HFFc6 (cell line): ENCODE results near the gene MYRIP. TPM values are rescaled to one million over a fixed set of nuclear protein-coding genes. Genes with fewer than 3 reads are reported as not detected.
"Not testable (repeated sequence)": the region's sequence is repeated elsewhere in the genome, so short reads cannot be mapped to it uniquely, and the experiment has no call there.

Source experiments
- DNase-seq: peaks from one replicate; pipeline ENCODE4 v3.0.0-alpha.2; 2018
- H3K27ac Mint-ChIP-seq: 2 replicates; pipeline ENCODE4 v1.8.0; 2020; ENCODE audit warnings: mild to moderate bottlenecking, mixed read lengths
- H3K27me3 Mint-ChIP-seq: 2 replicates; pipeline ENCODE4 v1.8.0; 2021; ENCODE audit warnings: mild to moderate bottlenecking, moderate library complexity, mixed read lengths; ENCODE audit not compliant: insufficient read depth
- H3K36me3 Mint-ChIP-seq: 2 replicates; pipeline ENCODE4 v1.8.0; 2021; ENCODE audit warnings: low read depth, mixed read lengths
- H3K4me1 Mint-ChIP-seq: 2 replicates; pipeline ENCODE4 v1.8.0; 2020; ENCODE audit warnings: low read depth, mixed read lengths
- H3K4me3 Mint-ChIP-seq: 2 replicates; pipeline ENCODE4 v1.8.0; 2020; ENCODE audit warnings: mild to moderate bottlenecking, moderate library complexity, mixed read lengths
- H3K9me3 Mint-ChIP-seq: 2 replicates; pipeline ENCODE4 v1.8.0; 2020; ENCODE audit warnings: mild to moderate bottlenecking, mixed read lengths
- CTCF ChIP-seq: fragments of 200-600 bp; sonication (generic); IDR thresholded peaks from 2 replicates; pipeline ENCODE4 v1.5.0; 2021; ENCODE audit warnings: antibody characterized with exemption, mild to moderate bottlenecking
- total RNA-seq, 6 experiments: library from RNA; stranded (reverse); fragmentation: NEBNext Ultra II Directional; extraction: Animal tissue kit (Norgen Biotek cat#: 25700); gene quantifications; 2 replicates in 1 of 6; 3 replicates in 5 of 6; pipeline ENCODE4 v1.2.3, GENCODE V29; 2021

MYRIP gene
- total RNA-seq, 6 experiments from 2014 or later: 0.07 to 0.28 (median 0.13) TPM; not detected in 1

- DNase-seq: no peak
- no peaks in the 10 kb centered on the region for H3K4me1 Mint-ChIP-seq
- peaks cover 9% of the 10 kb centered on the region for H3K36me3 Mint-ChIP-seq
- peaks cover 16% of the 10 kb centered on the region for H3K9me3 Mint-ChIP-seq
- no peak overlapping the region for H3K4me3 Mint-ChIP-seq
- no peak overlapping the region for H3K27ac Mint-ChIP-seq
- TF ChIP-seq CTCF: no peak
- peaks cover 22% of the 10 kb centered on the region for H3K27me3 Mint-ChIP-seq
These were observed 211.9 kb downstream of the MYRIP start for GRCh38 chr3:40021338-40021737.

- peaks cover 18% of the 10 kb centered on the region for H3K36me3 Mint-ChIP-seq
- no peak for DNase-seq
- H3K27ac Mint-ChIP-seq: no peak overlapping the region
- TF ChIP-seq CTCF: no peak
- no peaks in the 10 kb centered on the region for H3K4me1 Mint-ChIP-seq
- H3K4me3 Mint-ChIP-seq: no peak overlapping the region
- peaks cover 21% of the 10 kb centered on the region for H3K27me3 Mint-ChIP-seq
- H3K9me3 Mint-ChIP-seq: peaks cover 26% of the 10 kb centered on the region
These were observed 213.0 kb downstream of the MYRIP start for GRCh38 chr3:40022297-40022827.

GRCh38 chr3:40024526-40024925, 215.1 kb downstream of the MYRIP start:
- Mint-ChIP-seq H3K27me3 (peaks cover 19% of the 10 kb centered on the region), H3K9me3 (peaks cover 28% of the 10 kb centered on the region), H3K4me1 (no peaks in the 10 kb centered on the region), H3K36me3 (peaks cover 20% of the 10 kb centered on the region), H3K27ac (no peak overlapping the region), H3K4me3 (no peak overlapping the region)
- no peak for TF ChIP-seq CTCF
- no peak for DNase-seq

- Mint-ChIP-seq H3K36me3 (peaks cover 20% of the 10 kb centered on the region), H3K27me3 (peaks cover 19% of the 10 kb centered on the region), H3K9me3 (peaks cover 28% of the 10 kb centered on the region)
- not testable (repeated sequence) for H3K4me3 Mint-ChIP-seq, H3K4me1 Mint-ChIP-seq, DNase-seq, H3K27ac Mint-ChIP-seq
These were observed 216.5 kb downstream of the MYRIP start for GRCh38 chr3:40025892-40026291.

- H3K4me3 Mint-ChIP-seq: no peak overlapping the region
These were observed 225.8 kb downstream of the MYRIP start for GRCh38 chr3:40035177-40035576.

More at GRCh38 chr3:40035177-40035576, 225.8 kb downstream of the MYRIP start:
- peaks cover 12% of the 10 kb centered on the region for H3K9me3 Mint-ChIP-seq
- H3K27me3 Mint-ChIP-seq: peaks cover 10% of the 10 kb centered on the region; the same call in 1 of the 2 replicates
- TF ChIP-seq CTCF: no peak
- H3K27ac Mint-ChIP-seq: no peak overlapping the region
- peaks cover 12% of the 10 kb centered on the region for H3K4me1 Mint-ChIP-seq
- H3K36me3 Mint-ChIP-seq: peaks cover 5% of the 10 kb centered on the region
- peak; percentile 75 for DNase-seq
